T-helper 1 cell treated with Interleukin-12 subunit alpha and Interleukin-12 subunit beta and Interleukin-4 antibody, amounts not matched to agents 30 μg/mL and 1 μg/mL, for 36 hours (primary cell): Measurements from ENCODE around the gene HPX.

Source experiments
- H3K27ac Mint-ChIP-seq: one replicate; pipeline ENCODE4 v1.8.0; 2021; ENCODE audit warnings: mild to moderate bottlenecking, mixed read lengths
- H3K27me3 Mint-ChIP-seq: one replicate; pipeline ENCODE4 v1.8.0; 2021; ENCODE audit warnings: low read depth, mixed read lengths
- H3K36me3 Mint-ChIP-seq: one replicate; pipeline ENCODE4 v1.8.0; 2021; ENCODE audit warnings: low read depth, mixed read lengths
- H3K4me1 Mint-ChIP-seq: one replicate; pipeline ENCODE4 v1.8.0; 2021; ENCODE audit warnings: low read depth, mixed read lengths
- H3K4me3 Mint-ChIP-seq: one replicate; pipeline ENCODE4 v1.8.0; 2021; ENCODE audit warnings: mild to moderate bottlenecking, moderate library complexity, mixed read lengths
- H3K9me3 Mint-ChIP-seq: one replicate; pipeline ENCODE4 v1.8.0; 2021; ENCODE audit warnings: mixed read lengths

The HPX gene

GRCh38 chr11:6440906-6441358 is at the start of gene HPX:
TSS of gene HPX (minus strand) at chr11:6440987. CDS start at chr11:6440963, 24 bp downstream.
- Mint-ChIP-seq H3K9me3 (no peaks in the 10 kb centered on the region), H3K4me3 (no peak within 1 kb of the TSS), H3K27ac (no peak within 1 kb of the TSS), H3K36me3 (no peaks in the 10 kb centered on the region), H3K27me3 (peaks cover 8% of the 10 kb centered on the region), H3K4me1 (peaks cover under 1% of the 10 kb centered on the region)

- Mint-ChIP-seq H3K36me3 (peaks cover 6% of the 10 kb centered on the region), H3K4me3 (no peak overlapping the region), H3K4me1 (peaks cover 5% of the 10 kb centered on the region), H3K27ac (no peak overlapping the region), H3K27me3 (no peaks in the 10 kb centered on the region), H3K9me3 (no peaks in the 10 kb centered on the region)
Observed at GRCh38 chr11:6489306-6489705, 48.5 kb upstream of the HPX start.

GRCh38 chr11:6488821-6489220 is 48.0 kb upstream of the HPX start:
- peaks cover 6% of the 10 kb centered on the region for H3K36me3 Mint-ChIP-seq
- peaks cover 5% of the 10 kb centered on the region for H3K4me1 Mint-ChIP-seq
- no peak overlapping the region for H3K27ac Mint-ChIP-seq
- no peak overlapping the region for H3K4me3 Mint-ChIP-seq
- H3K9me3 Mint-ChIP-seq, result no peaks in the 10 kb centered on the region
- H3K27me3 Mint-ChIP-seq, result no peaks in the 10 kb centered on the region

- Mint-ChIP-seq H3K4me3 (no peak overlapping the region), H3K36me3 (peaks cover 9% of the 10 kb centered on the region)
Observed at GRCh38 chr11:6488342-6488741, 47.6 kb upstream of the HPX start.

GRCh38 chr11:6486938-6487337 is 46.2 kb upstream of the HPX start:
- no peaks in the 10 kb centered on the region for H3K9me3 Mint-ChIP-seq
- no peaks in the 10 kb centered on the region for H3K27me3 Mint-ChIP-seq
- no peak overlapping the region for H3K4me3 Mint-ChIP-seq
- H3K4me1 Mint-ChIP-seq, result peaks cover 18% of the 10 kb centered on the region
- H3K36me3 Mint-ChIP-seq, result peaks cover 17% of the 10 kb centered on the region
- H3K27ac Mint-ChIP-seq, result no peak overlapping the region

More at GRCh38 chr11:6488342-6488741, 47.6 kb upstream of the HPX start:
- H3K27me3 Mint-ChIP-seq, result no peaks in the 10 kb centered on the region
- H3K9me3 Mint-ChIP-seq, result no peaks in the 10 kb centered on the region
- H3K4me1 Mint-ChIP-seq, result peaks cover 8% of the 10 kb centered on the region
- H3K27ac Mint-ChIP-seq, result no peak overlapping the region

- H3K9me3 Mint-ChIP-seq, result no peaks in the 10 kb centered on the region
- H3K4me1 Mint-ChIP-seq, result peaks cover 18% of the 10 kb centered on the region
- no peak overlapping the region for H3K4me3 Mint-ChIP-seq
- no peaks in the 10 kb centered on the region for H3K27me3 Mint-ChIP-seq
- H3K27ac Mint-ChIP-seq, result no peak overlapping the region
- H3K36me3 Mint-ChIP-seq, result peaks cover 17% of the 10 kb centered on the region
Observed at GRCh38 chr11:6486256-6486655, 45.5 kb upstream of the HPX start.

- Mint-ChIP-seq H3K9me3 (no peaks in the 10 kb centered on the region), H3K4me1 (peaks cover 21% of the 10 kb centered on the region), H3K27me3 (no peaks in the 10 kb centered on the region), H3K27ac (no peak overlapping the region), H3K4me3 (no peak overlapping the region), H3K36me3 (peaks cover 17% of the 10 kb centered on the region)
Observed at GRCh38 chr11:6485661-6486060, 44.9 kb upstream of the HPX start.

- Mint-ChIP-seq H3K36me3 (peaks cover 21% of the 10 kb centered on the region), H3K27ac (peak overlapping the region; percentile 6), H3K27me3 (no peaks in the 10 kb centered on the region), H3K4me3 (peak overlapping the region; percentile 93), H3K4me1 (peaks cover 30% of the 10 kb centered on the region), H3K9me3 (no peaks in the 10 kb centered on the region)
Observed at GRCh38 chr11:6483015-6483414, 42.2 kb upstream of the HPX start.

- H3K9me3 Mint-ChIP-seq, result no peaks in the 10 kb centered on the region
- peaks cover 30% of the 10 kb centered on the region for H3K4me1 Mint-ChIP-seq
- H3K27ac Mint-ChIP-seq, result peak overlapping the region; percentile 6
- no peaks in the 10 kb centered on the region for H3K27me3 Mint-ChIP-seq
- peak overlapping the region; percentile 93 for H3K4me3 Mint-ChIP-seq
- peaks cover 25% of the 10 kb centered on the region for H3K36me3 Mint-ChIP-seq
Observed at GRCh38 chr11:6482441-6482840, 41.7 kb upstream of the HPX start.

GRCh38 chr11:6481924-6482275 is 41.1 kb upstream of the HPX start:
- Mint-ChIP-seq H3K4me1 (peaks cover 30% of the 10 kb centered on the region), H3K36me3 (peaks cover 25% of the 10 kb centered on the region), H3K9me3 (no peaks in the 10 kb centered on the region), H3K4me3 (peak overlapping the region; percentile 93), H3K27ac (peak overlapping the region; percentile 97), H3K27me3 (no peaks in the 10 kb centered on the region)

- Mint-ChIP-seq H3K4me3 (peak within 1 kb of the TSS; percentile 93), H3K9me3 (no peaks in the 10 kb centered on the region), H3K27ac (peak within 1 kb of the TSS; percentile 97), H3K27me3 (no peaks in the 10 kb centered on the region), H3K4me1 (peaks cover 30% of the 10 kb centered on the region), H3K36me3 (peaks cover 25% of the 10 kb centered on the region)
Observed at GRCh38 chr11:6481012-6481923, 40.5 kb upstream of the HPX start, which contains the start of the genes ARFIP2 and TIMM10B. TSS of gene ARFIP2 (minus strand) at chr11:6481331. CDS start at chr11:6480421, 910 bp downstream. TSS of gene TIMM10B (plus strand) at chr11:6481501. CDS start at chr11:6481517, 16 bp downstream.

GRCh38 chr11:6480299-6480914 is 39.6 kb upstream of the HPX start:
- Mint-ChIP-seq H3K9me3 (no peaks in the 10 kb centered on the region), H3K4me1 (peaks cover 30% of the 10 kb centered on the region), H3K4me3 (peak overlapping the region; percentile 93), H3K27ac (peak overlapping the region; percentile 97), H3K36me3 (peaks cover 25% of the 10 kb centered on the region), H3K27me3 (no peaks in the 10 kb centered on the region)

- Mint-ChIP-seq H3K4me3 (no peak overlapping the region), H3K4me1 (peaks cover 30% of the 10 kb centered on the region), H3K36me3 (peaks cover 11% of the 10 kb centered on the region), H3K9me3 (no peaks in the 10 kb centered on the region), H3K27me3 (peaks cover 10% of the 10 kb centered on the region), H3K27ac (no peak overlapping the region)
Observed at GRCh38 chr11:6476571-6476970, 35.8 kb upstream of the HPX start.

- H3K4me3 Mint-ChIP-seq, result no peak overlapping the region
- peaks cover 13% of the 10 kb centered on the region for H3K27me3 Mint-ChIP-seq
- peaks cover 11% of the 10 kb centered on the region for H3K36me3 Mint-ChIP-seq
- no peak overlapping the region for H3K27ac Mint-ChIP-seq
- no peaks in the 10 kb centered on the region for H3K9me3 Mint-ChIP-seq
- peaks cover 30% of the 10 kb centered on the region for H3K4me1 Mint-ChIP-seq
Observed at GRCh38 chr11:6475936-6476335, 35.1 kb upstream of the HPX start.
